ENCODE results near the gene TMIGD1.
A peak's percentile ranks its signal among the peaks of the same experiment; 100 is the strongest.

Gene TMIGD1

GRCh38 chr17:30323895-30324319 is 9.9 kb downstream of the TMIGD1 start:
- DNase-seq = no peak

- DNase-seq = no peak
These were observed 10.5 kb downstream of the TMIGD1 start for GRCh38 chr17:30323262-30323894.

- DNase-seq = no peak
These were observed 12.5 kb downstream of the TMIGD1 start for GRCh38 chr17:30321314-30321713.

GRCh38 chr17:30318155-30318554 is 15.7 kb downstream of the TMIGD1 start:
- DNase-seq = no peak

- no peak for DNase-seq
These were observed 17.1 kb downstream of the TMIGD1 start for GRCh38 chr17:30316736-30317135.

GRCh38 chr17:30315106-30315505 is 18.8 kb downstream of the TMIGD1 start:
- no peak for DNase-seq

GRCh38 chr17:30314474-30314873 is 19.4 kb downstream of the TMIGD1 start:
- DNase-seq = no peak

GRCh38 chr17:30312226-30312625 is 21.6 kb downstream of the TMIGD1 start:
- DNase-seq = no peak

- no peak for DNase-seq
These were observed 23.3 kb downstream of the TMIGD1 start for GRCh38 chr17:30310562-30310961.

- no peak for DNase-seq
These were observed 24.3 kb downstream of the TMIGD1 start for GRCh38 chr17:30309591-30309990.

- DNase-seq = no peak
These were observed 25.5 kb downstream of the TMIGD1 start for GRCh38 chr17:30308406-30308805.

GRCh38 chr17:30304778-30305177 is 29.1 kb downstream of the TMIGD1 start:
- no peak for DNase-seq

- no peak for DNase-seq
These were observed 31.6 kb downstream of the TMIGD1 start for GRCh38 chr17:30302241-30302640.

- DNase-seq = no peak
These were observed 33.0 kb downstream of the TMIGD1 start for GRCh38 chr17:30300818-30301217.

GRCh38 chr17:30299000-30299399 is 34.9 kb downstream of the TMIGD1 start:
- DNase-seq = no peak

GRCh38 chr17:30297715-30298114 is 36.1 kb downstream of the TMIGD1 start:
- DNase-seq = no peak

GRCh38 chr17:30296499-30297080 is 37.3 kb downstream of the TMIGD1 start:
- no peak for DNase-seq

- no peak for DNase-seq
These were observed 41.5 kb downstream of the TMIGD1 start for GRCh38 chr17:30292286-30292858.

GRCh38 chr17:30291543-30292285 is 42.1 kb downstream of the TMIGD1 start, which contains the start of gene BLMH:
Gene BLMH, minus strand, starts transcription at chr17:30291944. Its CDS starts 125 bp downstream, at chr17:30291819.
- peak; percentile 10 for DNase-seq

- no peak for DNase-seq
These were observed 42.9 kb downstream of the TMIGD1 start for GRCh38 chr17:30290696-30291542.

- DNase-seq = no peak
These were observed 43.8 kb downstream of the TMIGD1 start for GRCh38 chr17:30290077-30290476.

- no peak for DNase-seq
These were observed 54.7 kb downstream of the TMIGD1 start for GRCh38 chr17:30279156-30279555.

- no peak for DNase-seq
These were observed 55.8 kb downstream of the TMIGD1 start for GRCh38 chr17:30278032-30278431.
